Fibroblast of skin of back (primary cell): Measurements from ENCODE around the gene CFDP1.

Source experiments
- DNase-seq: peaks from one replicate; pipeline ENCODE4 v3.0.0-alpha.2; 2013

Gene CFDP1

GRCh38 chr16:75263963-75264445 is 169.3 kb downstream of the CFDP1 start:
- DNase-seq, result peak; percentile 59

GRCh38 chr16:75263291-75263962 is 169.9 kb downstream of the CFDP1 start:
- DNase-seq, result no peak

- DNase-seq, result no peak
Measured at GRCh38 chr16:75262800-75263127, 170.5 kb downstream of the CFDP1 start.

GRCh38 chr16:75262104-75262799 is 171.1 kb downstream of the CFDP1 start:
- DNase-seq, result no peak

- DNase-seq, result no peak
Measured at GRCh38 chr16:75261590-75262078, 171.7 kb downstream of the CFDP1 start.

- no peak for DNase-seq
Measured at GRCh38 chr16:75260851-75261589, 172.3 kb downstream of the CFDP1 start.

- no peak for DNase-seq
Measured at GRCh38 chr16:75258807-75259141, 174.5 kb downstream of the CFDP1 start.

GRCh38 chr16:75257886-75258806 is 175.2 kb downstream of the CFDP1 start:
- DNase-seq, result no peak

- peak; percentile 75 for DNase-seq
Measured at GRCh38 chr16:75256696-75257343, 176.5 kb downstream of the CFDP1 start.

- DNase-seq, result no peak
Measured at GRCh38 chr16:75256059-75256571, 177.2 kb downstream of the CFDP1 start.

- peak; percentile 81 for DNase-seq
Measured at GRCh38 chr16:75254359-75254837, 178.9 kb downstream of the CFDP1 start.

- peak; percentile 96 for DNase-seq
Measured at GRCh38 chr16:75252946-75253911, 180.1 kb downstream of the CFDP1 start.

- DNase-seq, result no peak
Measured at GRCh38 chr16:75252049-75252864, 181.0 kb downstream of the CFDP1 start.

- peak; percentile 92 for DNase-seq
Measured at GRCh38 chr16:75251280-75252048, 181.8 kb downstream of the CFDP1 start, which contains the start of gene BCAR1. Gene BCAR1, minus strand, starts transcription at chr16:75251624. Its CDS starts 142 bp downstream, at chr16:75251482.

- DNase-seq, result peak; percentile 43
Measured at GRCh38 chr16:75250809-75251279, 182.5 kb downstream of the CFDP1 start.

- DNase-seq, result no peak
Measured at GRCh38 chr16:75250089-75250808, 183.1 kb downstream of the CFDP1 start.

GRCh38 chr16:75249441-75249840 is 183.9 kb downstream of the CFDP1 start:
- no peak for DNase-seq
